Measurements from ENCODE around the gene ZNF236.

GRCh38 chr18:76931171-76931570, 108.8 kb downstream of the ZNF236 start:
- TF ChIP-seq, protein P1, sequence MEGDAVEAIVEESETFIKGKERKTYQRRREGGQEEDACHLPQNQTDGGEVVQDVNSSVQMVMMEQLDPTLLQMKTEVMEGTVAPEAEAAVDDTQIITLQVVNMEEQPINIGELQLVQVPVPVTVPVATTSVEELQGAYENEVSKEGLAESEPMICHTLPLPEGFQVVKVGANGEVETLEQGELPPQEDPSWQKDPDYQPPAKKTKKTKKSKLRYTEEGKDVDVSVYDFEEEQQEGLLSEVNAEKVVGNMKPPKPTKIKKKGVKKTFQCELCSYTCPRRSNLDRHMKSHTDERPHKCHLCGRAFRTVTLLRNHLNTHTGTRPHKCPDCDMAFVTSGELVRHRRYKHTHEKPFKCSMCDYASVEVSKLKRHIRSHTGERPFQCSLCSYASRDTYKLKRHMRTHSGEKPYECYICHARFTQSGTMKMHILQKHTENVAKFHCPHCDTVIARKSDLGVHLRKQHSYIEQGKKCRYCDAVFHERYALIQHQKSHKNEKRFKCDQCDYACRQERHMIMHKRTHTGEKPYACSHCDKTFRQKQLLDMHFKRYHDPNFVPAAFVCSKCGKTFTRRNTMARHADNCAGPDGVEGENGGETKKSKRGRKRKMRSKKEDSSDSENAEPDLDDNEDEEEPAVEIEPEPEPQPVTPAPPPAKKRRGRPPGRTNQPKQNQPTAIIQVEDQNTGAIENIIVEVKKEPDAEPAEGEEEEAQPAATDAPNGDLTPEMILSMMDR (IDR thresholded peaks at IDR 0.05; ENCODE audit: insufficient read depth, low read length, poor library complexity, severe bottlenecking): no peak
- TF ChIP-seq EZH2phosphoT487 (conservative IDR thresholded peaks at IDR 0.05; ENCODE audit: low read length): no peak

Measured in SU-DHL-6 (cell line).